Coronary artery (tissue), 2 donors: ENCODE results near the gene RIPK4.
A peak's percentile ranks its signal among the peaks of the same experiment; 100 is the strongest.
"Not testable (repeated sequence)": the region's sequence is repeated elsewhere in the genome, so short reads cannot be mapped to it uniquely, and the experiment has no call there.

Experiments used
- DNase-seq: peaks from one replicate; pipeline ENCODE4 v3.0.0-alpha.2; 2017; ENCODE audit warnings: low spot score
- H3K27ac ChIP-seq, 2 donors: fragments of 200-600 bp; sonication (generic); one replicate each; pipeline ENCODE4 v1.5.1; 2016 to 2019
- H3K4me3 ChIP-seq: fragments of 200-600 bp; sonication (generic); 2 replicates; pipeline ENCODE4 v1.5.1; 2016; ENCODE audit warnings: mild to moderate bottlenecking, moderate library complexity
- TF ChIP-seq, protein P1 (sequence below): fragments of 200-600 bp; sonication (generic); IDR thresholded peaks from one replicate; pipeline ENCODE4 v1.5.1; 2019; ENCODE audit warnings: antibody characterized with exemption

RIPK4 gene

GRCh38 chr21:41726058-41726558 is 40.7 kb downstream of the RIPK4 start:
- DNase-seq, result no peak
- Histone ChIP-seq H3K27ac (peak overlapping the region; percentile 63 to 86), H3K4me3 (no peak overlapping the region)
- TF ChIP-seq, protein P1, sequence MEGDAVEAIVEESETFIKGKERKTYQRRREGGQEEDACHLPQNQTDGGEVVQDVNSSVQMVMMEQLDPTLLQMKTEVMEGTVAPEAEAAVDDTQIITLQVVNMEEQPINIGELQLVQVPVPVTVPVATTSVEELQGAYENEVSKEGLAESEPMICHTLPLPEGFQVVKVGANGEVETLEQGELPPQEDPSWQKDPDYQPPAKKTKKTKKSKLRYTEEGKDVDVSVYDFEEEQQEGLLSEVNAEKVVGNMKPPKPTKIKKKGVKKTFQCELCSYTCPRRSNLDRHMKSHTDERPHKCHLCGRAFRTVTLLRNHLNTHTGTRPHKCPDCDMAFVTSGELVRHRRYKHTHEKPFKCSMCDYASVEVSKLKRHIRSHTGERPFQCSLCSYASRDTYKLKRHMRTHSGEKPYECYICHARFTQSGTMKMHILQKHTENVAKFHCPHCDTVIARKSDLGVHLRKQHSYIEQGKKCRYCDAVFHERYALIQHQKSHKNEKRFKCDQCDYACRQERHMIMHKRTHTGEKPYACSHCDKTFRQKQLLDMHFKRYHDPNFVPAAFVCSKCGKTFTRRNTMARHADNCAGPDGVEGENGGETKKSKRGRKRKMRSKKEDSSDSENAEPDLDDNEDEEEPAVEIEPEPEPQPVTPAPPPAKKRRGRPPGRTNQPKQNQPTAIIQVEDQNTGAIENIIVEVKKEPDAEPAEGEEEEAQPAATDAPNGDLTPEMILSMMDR, result no peak

DNA sequence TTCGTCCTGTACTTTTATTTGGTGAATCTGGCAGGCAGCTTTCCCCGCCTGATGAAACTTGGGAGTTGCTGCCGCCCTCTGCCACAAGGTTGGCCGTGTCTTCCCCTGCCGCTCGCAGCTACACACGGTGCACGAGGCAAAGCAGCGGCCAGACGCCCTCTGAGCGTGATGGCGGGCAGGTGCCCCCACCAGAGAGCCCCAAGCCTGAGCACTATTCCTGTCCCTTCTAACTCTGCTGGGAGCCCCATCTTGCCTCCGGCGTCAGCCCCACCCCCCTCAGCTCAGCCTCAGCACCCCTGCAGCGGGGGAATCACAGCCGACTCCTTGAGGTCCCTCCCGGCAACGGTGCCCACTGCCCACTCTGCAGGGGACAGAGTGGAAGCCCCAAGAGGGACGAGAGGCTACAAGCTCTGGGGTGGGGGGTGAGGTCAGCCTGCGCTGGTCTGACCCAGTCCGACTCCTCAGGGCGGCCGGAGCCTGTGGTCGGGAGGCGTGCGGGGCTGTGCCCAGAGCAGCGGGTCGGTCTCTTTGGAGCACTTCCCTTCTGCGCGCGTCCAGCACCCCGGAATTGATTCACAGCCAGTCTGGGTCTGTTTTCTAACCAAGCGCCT is 41.3 kb downstream of the RIPK4 start:
- Histone ChIP-seq H3K4me3 (peak overlapping the region; percentile 50), H3K27ac (no peak overlapping the region)
- TF ChIP-seq, protein P1, result no peak
- no peak for DNase-seq

DNA sequence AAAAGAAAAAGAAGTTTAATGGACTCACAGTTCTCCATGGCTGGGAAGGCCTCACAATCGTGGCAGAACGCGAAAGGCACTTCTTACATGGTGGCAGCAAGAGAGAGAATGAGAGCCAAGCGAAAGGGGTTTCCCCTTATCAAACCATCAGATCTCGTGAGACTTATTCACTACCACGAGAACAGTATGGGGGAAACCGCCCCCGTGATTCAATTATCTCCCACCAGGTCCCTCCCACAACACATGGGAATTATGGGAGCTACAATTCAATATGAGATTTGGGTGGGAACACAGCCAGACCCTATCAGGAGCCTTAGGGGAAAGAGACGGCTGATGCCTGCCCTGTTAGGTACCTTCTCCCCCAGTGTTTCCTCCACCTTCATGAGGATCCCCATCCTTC is 43.0 kb downstream of the RIPK4 start:
- not testable (repeated sequence) for DNase-seq, H3K4me3 ChIP-seq, H3K27ac ChIP-seq

- H3K27ac ChIP-seq, result no peak overlapping the region
- DNase-seq, result no peak
- H3K4me3 ChIP-seq, result no peak overlapping the region
- TF ChIP-seq, protein P1, result no peak
Measured at GRCh38 chr21:41722052-41723018, 44.5 kb downstream of the RIPK4 start.

- H3K27ac ChIP-seq, result no peak overlapping the region
- DNase-seq, result no peak
- H3K4me3 ChIP-seq, result no peak overlapping the region
- TF ChIP-seq, protein P1, result no peak
Measured at GRCh38 chr21:41720250-41720649, 46.6 kb downstream of the RIPK4 start.

DNA sequence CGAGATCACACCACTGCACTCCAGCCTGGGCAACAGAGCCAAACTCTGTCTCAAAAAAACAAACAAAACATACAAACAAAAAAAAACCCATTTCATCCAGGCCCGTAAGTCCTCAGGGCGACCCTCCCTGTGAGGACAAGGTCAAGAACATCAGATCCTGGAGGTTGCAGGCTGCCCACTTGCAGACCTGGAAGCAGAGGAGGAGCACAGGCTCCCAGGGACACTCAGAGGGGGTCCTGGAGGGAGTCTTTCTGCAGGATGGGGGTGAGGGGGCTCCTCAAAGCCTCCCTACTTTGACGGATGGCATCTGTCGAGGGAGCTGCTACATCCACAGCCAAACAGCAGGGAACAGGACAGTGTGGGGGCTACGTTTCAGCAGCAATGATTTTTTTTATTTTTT is 47.2 kb downstream of the RIPK4 start:
- TF ChIP-seq, protein P1, result no peak
- no peak overlapping the region for H3K27ac ChIP-seq
- DNase-seq, result no peak

DNA sequence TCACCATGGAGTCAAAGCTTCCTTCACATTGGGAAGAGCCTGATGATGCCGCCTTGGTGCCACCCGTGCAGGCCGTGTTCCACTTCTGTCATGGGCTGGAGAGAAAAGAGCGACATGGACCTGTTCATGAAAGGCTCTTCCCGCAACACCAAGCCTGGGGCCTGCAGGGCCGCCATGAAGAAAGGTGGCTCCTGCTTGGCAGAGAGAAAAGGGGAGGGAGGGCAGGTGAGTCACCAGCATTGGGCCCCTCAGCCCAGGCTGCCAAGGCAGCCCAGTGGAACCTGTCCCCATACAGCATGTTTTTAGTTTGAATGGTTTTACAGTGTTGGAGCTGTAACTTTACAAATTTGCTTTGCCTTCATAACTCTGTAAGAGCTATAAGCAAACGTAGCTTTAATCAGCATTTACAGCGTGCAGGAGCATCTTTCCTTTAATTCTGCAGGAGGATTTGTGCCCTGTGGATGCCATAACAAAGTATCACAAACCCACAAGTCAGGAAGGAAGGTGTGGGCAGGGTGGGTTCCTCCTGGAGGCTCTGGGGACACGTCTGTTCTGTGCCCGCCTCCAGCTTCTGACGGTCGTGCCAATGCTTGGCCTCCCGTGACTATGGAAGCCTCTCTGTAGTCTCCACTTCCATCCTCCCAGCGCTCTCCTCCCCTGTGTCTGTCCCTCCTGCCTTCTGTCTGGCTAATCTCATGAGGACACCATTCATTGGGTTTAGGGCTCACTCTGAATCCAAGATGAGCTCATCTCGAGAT is 49.1 kb downstream of the RIPK4 start:
- Histone ChIP-seq H3K27ac (no peak overlapping the region), H3K4me3 (no peak overlapping the region)
- TF ChIP-seq, protein P1, result no peak
- no peak for DNase-seq

More for the DNA sequence above, 47.2 kb downstream of the RIPK4 start:
- H3K4me3 ChIP-seq, result no peak overlapping the region
